GM21528 (cell line): ENCODE results near the gene GSTT2B.
"Not testable (repeated sequence)": the region's sequence is repeated elsewhere in the genome, so short reads cannot be mapped to it uniquely, and the experiment has no call there.

Experiments used
- ATAC-seq: cut with Tn5 transposase; IDR thresholded peaks from one replicate; pipeline ENCODE4 v1.9.1; 2021; ENCODE audit warnings: mild to moderate bottlenecking, moderate library complexity; ENCODE audit not compliant: unreplicated experiment, low FRiP score

GSTT2B gene, protein sequence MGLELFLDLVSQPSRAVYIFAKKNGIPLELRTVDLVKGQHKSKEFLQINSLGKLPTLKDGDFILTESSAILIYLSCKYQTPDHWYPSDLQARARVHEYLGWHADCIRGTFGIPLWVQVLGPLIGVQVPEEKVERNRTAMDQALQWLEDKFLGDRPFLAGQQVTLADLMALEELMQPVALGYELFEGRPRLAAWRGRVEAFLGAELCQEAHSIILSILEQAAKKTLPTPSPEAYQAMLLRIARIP

DNA sequence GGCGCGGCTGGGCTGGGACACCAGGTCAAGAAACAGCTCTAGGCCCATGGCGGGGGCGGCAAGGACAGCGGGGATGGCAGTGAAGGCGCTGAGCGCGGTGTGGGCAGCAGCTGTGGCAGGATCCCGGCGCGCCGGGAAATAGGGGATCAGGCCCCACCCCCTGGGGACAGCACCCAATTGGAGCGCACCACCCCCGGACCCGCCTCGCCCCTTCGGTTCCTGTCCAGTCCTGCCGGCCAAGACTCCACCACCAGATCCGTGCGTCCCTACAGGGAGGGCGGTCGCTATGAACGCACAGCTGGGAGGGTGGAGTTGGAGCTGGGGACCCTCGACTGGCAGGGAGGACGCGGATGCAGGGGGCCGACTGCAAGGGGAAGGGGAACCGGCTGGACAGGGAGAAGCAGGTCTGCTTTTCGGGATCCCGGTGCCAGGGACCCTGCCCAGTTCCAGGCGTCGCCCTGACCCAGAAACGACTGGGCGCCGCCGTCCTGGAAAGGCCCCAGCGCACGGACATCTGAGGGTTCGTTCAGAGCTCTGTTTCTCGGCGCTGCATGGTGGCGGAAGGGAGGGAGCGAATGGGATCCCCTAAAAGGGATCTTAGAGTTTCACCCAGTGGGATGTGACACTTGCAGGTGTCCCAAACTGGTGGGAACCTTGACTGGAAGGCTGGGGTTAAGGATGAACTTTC is at the start of gene GSTT2B:
GSTT2B (minus strand) TSS at position 112 of the 688 bp plus-strand sequence; CDS start at position 48, 64 bp downstream.
- ATAC-seq, result not testable (repeated sequence)

DNA sequence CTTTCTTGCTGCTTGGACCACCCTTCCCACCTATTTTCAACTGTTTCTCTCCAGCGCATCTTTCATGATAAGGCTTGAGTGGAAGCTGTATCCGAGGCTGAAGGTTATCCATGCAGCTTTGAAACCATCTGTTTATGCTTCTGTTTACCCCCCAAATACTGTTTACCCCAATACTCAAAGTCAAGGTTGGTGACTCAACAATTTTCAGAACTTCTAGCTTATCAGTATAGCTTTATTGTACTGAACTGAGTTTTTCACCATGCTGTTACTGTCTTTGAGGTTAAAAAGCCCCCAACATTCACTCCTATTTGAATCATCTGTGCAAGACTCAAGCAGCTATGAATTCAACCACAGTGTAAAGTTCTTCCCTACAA is 49.0 kb upstream of the GSTT2B start:
- ATAC-seq, result no peak

DNA sequence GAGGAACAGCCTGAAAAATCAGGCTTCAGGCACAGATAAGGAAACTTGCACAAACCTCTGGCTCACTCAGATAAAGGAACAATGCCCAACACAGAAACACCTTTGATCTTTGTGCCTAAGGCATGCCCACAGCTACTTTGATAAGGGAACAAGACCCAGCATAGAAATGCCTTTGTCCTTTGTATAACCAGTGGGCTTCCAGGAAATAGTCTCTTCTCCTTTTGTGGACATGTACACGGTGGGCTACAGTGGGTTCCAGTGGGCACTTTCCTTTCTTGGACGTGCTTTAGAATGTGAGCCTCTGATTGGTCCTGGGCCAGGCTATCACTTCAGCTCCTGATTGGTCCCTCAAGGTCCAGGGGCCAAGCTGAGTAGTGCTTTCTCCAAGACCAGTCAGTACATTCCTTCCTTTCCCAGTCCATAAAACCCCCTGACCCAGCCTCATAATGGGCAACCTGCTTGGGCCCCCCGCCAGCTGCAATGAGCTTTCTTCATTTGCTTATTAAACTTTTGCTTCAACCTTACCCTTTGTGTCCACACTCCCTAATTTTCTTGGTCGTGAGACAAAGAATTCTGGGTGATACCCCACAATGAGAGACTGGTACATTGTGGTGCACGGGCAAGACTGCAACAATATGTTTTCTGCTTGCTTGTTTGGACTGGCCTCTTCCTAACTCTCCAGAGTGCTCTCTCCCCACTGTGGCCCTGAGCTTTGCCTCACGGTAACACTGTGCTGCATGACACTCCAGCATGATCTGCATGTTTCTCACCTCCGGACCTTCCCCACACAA is 48.4 kb upstream of the GSTT2B start:
- ATAC-seq, result no peak

DNA sequence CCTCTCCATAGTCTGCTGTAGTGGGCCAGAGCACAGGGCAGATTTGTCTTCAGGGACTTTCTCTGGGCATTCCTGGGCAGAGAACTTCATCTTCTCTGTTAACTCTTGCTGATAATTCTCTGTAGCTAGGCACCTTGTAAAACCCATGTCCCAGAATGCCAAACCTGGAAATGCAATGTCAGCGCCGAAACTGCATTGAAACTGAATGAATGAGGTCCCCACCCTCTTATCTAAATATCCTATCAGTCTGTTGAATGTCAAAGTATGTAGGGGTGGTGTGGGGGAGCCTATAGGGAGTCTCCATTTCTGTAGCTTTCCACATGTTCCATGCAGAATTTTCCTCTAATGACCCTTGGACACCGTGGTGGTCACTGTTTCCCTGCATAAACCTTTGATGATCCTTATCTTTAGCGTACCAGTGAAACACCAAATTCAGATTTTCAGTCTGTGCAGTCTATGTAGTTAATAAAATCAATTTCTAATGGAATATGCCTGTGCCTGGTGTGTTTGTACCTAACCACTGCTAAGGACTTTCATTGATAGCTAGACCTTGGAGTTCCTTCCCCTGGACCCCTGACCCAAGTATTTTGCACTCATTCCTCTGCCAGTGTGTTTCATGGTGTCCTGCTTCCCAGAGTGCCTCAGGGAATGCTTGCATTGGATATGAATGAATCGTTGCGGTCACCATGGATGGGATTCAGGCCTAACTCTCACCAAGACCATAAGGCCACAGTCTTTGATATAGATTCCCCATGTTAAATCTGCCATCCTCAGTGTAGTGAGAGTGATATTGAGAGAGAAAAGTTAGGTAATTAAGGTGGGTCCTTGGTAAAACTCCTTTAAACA is 47.6 kb upstream of the GSTT2B start:
- ATAC-seq, result no peak

DNA sequence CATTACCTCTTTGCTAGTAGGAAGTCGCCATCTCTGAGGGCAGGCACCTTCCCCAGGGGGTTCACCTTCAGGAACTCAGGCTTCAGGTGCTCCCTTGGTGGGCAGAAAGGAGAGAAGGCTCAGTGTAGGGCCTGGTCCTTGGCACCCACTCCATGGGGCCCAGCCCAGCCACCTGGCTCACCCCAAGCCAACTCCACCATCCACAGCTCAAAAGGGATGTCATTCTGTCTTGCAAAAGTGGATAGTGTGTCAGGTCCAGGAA is 47.0 kb upstream of the GSTT2B start:
- no peak for ATAC-seq

DNA sequence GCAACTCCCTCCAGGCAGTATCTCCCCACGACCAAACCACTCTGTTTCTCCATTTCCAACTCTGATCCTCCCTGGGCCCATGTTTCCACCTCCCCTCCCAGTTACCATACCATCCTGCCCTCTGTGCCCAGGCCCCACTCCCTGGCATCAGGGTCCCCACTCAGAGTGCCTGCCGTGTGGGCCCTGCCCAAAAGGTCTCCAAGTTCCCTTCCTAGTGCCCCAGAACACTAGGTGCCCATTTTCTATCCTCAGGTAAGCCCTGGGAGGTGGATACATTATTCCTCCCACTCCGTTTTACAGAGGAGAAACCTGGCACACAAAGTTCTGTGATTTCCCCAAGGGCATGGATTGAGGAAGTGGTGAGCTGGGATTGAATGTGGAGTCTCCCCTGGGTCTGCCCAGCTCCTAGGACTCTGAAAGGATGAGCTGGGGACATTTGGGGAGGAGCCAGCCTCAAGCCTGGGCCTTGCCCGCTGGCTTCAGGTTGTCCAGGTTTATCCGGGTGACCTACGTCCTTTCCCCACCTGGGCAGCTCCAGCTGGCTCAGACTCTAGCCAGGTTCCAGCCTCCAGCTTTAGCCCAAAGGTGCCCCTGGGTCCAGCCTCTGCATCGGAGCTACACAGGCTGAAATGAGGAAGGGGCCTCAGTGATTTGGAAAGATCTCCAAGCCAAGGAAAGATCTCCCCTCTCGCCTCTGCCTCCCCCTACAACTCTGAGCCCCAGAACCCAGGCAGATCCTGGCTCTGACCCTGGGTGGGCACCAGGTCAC is 46.4 kb upstream of the GSTT2B start:
- no peak for ATAC-seq

DNA sequence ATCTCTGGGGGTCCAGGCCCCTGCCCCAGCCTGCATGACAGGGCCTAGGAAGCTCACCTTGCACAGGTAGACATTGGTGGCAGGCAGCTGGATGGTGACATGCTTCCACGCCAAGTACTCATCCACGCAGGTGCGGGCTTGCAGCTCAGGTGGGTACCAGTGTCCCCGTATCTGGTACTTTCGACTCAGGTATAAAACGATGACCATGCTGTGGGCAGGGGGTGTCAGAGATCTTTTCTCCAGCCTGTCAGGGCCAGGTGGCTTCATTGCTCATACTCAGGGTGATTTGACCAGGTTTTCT is 45.9 kb upstream of the GSTT2B start:
- ATAC-seq, result no peak

DNA sequence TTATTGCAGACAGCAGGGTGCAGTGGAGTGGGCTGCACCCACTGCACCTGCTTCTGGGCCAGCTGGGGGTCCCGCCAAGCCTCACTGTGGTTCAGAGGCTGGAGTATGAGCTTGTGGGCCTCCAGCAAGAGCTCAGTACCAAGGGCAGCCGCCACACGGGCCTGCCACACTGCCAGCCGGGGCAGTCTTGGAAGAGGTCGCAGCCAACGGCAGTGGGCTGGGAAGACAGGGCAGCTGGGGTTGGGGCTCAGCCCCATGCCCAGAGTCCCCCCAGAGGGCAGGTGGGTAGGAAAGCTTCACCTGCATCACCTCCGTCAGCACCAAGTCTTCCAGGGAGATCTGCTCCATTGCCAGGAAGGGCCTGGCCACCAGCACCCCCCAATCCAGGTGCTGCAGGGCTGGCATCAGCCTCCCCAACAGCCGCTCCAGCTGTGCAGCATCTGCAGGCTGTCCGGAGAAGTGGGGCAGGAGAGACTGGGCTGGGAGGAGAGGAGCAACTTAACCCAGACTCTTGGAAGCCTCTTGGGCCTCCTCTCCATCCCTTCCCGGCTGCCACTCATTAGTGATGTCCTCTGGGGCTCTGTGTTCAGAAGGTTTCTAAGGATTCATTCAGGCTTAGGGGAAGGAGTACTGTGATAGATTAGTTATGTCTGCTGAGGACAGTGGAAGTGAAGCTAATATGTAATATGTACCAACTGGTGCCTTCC is 45.4 kb upstream of the GSTT2B start:
- ATAC-seq, result no peak

DNA sequence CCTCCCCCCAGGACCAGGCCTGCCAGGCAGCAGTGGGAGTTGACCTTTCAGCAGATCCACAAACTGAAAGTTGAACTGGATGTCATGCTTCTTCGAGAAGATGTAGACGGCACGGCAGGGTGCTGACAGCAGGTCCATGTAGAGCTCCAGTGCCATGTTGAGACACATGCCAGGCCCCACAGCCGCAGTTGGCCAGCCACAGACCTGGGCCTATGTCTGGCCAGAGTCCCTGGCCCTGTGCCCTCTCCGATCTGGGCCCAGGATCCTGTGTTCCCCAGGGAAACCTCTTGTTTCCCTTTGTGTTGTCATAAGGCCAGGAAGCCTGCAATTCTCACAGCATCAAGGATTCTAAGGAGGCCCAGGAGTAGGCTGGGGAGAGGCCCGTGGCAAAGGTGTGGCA is 44.2 kb upstream of the GSTT2B start, which contains the start of gene GSTT4:
GSTT4 (minus strand) TSS at position 253 of the 400 bp plus-strand sequence; CDS start at position 156, 97 bp downstream.
- ATAC-seq, result no peak

DNA sequence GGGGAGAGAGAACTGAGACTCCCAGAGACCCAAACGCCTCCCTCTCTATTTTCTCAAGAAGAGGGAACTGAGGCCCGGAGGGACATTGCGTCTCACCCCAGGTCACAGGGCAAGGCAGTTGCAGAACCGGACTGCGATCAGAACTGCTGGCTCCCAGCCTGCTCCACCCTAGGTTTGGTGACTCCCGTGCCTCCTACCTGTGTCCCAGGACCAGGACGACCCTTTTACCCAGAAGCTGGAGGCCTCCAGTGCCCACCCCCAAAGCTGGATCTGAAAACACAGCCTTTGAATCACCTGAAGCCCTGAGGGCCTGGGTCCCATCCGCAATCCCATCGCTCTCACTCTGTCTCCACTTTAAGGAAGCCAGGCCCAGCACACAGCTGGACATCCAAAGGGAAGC is 42.9 kb upstream of the GSTT2B start:
- ATAC-seq, result no peak

DNA sequence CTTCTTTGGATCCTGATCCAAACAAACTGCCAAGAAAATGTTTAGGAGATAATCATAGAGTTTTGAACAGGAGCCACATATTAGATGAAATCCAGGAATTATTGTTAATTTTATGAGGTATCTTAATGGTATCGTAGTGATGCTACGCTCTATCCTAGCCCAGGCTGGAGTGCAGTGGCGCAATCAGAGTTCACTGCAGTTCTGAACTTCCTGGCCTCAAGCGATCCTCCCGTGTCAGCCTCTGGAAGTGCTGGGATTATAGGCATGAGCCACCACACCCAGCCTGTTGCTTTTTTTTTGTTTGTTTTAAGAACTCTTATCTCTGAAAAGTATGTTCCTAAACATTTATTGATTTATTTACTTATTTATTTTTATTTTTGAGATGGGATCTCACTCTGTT is 41.9 kb upstream of the GSTT2B start:
- no peak for ATAC-seq

DNA sequence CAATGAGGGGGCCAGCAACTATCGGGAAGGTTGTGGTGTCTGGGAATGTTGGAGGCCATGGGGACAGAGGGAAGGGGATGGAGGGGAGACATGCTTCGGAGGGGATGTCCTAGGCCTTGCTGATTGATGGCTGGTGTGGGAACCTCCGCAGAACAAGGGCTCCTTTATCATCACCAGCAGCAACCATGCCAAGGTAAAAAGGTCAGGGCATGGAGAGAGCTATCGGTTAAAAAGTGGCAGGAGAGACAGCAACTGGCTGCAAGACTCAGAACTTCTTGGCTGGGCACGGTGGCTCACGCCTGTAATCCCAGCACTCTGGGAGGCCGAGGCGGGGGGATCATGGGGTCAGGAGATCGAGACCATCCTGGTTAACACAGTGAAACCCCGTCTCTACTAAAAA is 41.3 kb upstream of the GSTT2B start:
- no peak for ATAC-seq

DNA sequence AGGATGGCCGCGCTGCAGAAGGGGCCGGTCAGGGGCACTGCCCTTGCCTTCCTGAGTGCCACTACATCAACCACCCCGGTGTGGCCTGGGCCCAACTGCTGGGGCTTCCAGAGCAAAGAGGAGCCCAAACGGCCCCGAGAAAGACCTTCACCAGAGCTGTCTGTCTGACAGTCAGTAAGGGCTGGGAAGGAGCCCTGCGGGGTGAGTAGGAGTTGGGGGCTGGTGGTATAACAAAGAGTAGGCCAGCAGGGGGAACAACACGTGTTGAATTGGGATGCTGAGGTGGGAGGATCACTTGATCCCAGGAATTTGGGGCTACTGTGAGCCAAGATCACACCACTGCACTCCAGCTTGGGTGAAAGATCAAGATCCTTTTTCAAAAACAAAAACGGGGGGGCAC is 40.3 kb upstream of the GSTT2B start:
- no peak for ATAC-seq

DNA sequence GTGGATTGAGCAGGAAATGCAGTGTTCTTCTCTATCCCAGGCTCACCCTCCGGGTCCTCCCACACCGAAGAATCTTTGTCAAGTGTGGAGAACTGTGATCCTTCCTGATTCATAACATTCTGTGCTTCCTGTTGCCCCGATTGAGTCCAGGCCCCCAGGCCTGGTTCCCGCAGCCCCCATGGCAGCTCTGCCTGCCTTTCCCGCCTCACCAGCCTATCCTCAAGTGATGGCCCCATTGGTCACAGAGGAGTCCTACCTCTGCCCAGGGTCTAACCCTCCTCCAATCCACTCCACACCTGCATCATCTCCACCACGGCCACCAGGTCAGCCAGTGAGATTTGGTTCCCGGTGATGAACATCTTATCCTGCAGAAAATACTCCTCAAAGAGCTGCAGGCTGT is 38.8 kb upstream of the GSTT2B start:
- ATAC-seq, result not testable (repeated sequence)

DNA sequence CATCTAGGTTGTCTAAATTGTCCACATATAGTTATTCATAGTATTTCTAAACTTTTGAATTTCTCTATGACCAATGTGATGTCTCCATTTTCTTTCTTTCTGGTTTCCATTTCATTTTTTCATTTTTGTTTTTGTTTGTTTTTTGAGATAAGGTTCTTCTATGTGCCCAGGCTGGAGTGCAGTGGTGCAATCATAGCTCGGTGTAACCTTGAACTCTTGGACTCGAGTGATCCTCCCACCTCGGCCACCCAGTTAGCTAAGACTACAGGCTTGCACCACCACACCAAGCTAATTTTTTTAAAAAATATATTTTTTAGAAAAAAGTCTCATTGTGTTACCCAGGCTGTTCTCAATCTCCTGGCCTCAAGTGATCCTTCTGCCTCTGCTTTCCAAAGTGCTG is 36.1 kb upstream of the GSTT2B start:
- no peak for ATAC-seq

DNA sequence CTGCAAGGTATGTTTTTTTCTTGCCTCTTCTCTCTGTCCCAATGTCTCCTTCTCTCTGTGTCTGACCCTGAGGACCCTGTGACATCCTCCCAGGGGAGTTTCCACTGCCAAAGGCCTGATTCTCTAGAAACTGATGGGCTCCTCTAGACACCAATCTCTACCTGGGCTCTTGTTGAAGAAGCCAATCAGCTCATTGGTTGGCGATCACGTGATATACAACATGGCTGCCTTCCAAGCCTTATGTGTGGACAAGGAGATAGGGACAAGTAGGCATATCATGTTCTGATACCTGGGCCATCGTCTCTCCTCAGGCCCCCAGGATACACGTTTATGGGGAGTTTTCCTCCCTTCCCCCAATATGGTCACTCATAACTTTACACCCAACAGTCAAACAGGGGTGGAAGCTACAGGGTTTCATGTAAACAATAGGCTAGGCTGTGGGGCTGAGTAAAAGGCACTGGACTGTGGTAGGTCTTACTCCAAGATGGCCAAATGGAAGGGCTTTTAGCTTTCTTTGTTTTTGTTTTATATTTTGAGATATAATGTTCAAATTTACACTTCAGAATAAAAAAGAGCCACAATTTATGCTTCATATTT is 32.7 kb upstream of the GSTT2B start:
- ATAC-seq, result not testable (repeated sequence)

DNA sequence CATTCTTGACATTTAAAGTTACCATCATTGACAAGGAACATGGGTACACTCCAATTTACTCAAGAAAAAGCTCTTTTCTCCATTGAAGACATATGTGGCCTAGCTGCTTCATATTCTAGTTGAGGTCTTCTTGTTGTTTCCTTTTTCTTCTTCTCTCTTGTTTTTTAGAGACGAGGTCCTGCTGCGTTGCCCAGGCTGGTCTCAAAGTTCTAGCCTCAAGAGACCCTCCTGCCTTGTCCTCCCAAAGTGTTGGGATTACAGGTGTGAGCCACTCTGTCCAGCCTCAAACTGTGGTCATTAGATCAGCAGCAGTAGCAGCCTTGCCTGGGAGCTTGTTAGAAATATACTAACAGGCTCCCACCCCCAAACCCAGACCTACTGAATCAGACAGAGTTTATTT is 32.1 kb upstream of the GSTT2B start:
- not testable (repeated sequence) for ATAC-seq

DNA sequence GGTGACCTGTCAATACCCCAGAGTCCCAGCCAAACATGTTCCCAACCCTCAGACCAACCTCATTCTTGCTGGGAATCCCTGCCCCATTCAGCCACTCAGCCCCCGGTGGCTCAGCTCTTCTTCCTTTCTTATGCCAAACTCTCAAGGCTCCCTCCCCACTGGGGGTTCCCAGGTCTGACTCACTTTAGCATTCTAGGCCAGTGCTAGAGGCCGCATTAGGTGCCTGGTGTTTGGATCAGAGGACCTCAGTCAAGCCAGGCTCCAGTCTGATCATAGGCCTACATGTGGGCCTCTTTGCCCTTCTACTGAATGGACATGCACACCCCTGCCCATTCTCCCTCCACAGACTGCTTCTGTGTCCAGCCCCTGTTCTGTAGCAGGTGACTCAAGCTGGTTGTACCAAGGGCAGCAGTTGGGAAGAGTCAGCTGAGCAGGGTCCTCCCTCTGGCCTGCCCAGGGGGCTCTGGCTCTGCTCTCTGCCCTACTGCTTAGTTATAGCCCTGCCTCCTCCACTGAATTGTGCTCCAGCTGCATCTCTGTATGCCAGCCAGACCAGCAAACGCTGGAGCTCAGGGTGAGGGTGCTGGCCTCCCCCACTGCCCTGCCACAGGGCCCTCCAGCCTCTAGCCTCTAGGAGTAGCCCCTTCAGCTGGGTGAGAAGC is 28.7 kb upstream of the GSTT2B start:
- ATAC-seq, result not testable (repeated sequence)
